ENCODE data around the gene CNNM1.

DNA sequence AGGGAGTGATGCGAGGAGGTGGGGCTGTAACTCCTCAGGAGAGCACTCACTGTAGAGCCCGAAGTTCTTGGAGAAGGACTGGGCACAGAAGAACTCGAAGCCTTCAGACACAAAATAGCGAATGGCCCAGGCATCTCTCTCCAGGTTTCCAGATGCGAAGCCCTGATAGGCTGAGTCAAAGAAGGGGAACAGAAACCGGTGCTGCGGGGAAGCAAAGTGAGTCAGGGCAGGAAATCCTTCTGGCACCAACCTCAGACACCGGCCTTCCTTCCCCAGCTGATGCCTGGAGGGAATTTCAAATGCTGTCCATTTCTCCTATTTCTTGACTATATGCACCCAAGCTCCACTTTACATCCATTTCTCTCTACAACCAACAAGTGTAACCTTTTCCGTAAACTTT, 74.5 kb downstream of the CNNM1 start:
- TF ChIP-seq, protein P1, sequence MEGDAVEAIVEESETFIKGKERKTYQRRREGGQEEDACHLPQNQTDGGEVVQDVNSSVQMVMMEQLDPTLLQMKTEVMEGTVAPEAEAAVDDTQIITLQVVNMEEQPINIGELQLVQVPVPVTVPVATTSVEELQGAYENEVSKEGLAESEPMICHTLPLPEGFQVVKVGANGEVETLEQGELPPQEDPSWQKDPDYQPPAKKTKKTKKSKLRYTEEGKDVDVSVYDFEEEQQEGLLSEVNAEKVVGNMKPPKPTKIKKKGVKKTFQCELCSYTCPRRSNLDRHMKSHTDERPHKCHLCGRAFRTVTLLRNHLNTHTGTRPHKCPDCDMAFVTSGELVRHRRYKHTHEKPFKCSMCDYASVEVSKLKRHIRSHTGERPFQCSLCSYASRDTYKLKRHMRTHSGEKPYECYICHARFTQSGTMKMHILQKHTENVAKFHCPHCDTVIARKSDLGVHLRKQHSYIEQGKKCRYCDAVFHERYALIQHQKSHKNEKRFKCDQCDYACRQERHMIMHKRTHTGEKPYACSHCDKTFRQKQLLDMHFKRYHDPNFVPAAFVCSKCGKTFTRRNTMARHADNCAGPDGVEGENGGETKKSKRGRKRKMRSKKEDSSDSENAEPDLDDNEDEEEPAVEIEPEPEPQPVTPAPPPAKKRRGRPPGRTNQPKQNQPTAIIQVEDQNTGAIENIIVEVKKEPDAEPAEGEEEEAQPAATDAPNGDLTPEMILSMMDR (conservative IDR thresholded peaks at IDR 0.05 in 1 of 2, IDR thresholded peaks at IDR 0.05 in 1 of 2; ENCODE audit: extremely low read depth in 1 of 2, insufficient read depth in 1 of 2, low read depth in 1 of 2, low read length in 2 of 2), result no peak
- TF ChIP-seq EZH2 (IDR thresholded peaks at IDR 0.05; ENCODE audit: borderline replicate concordance, low read length), result no peak
